Skeletal muscle cell (primary cell): ENCODE results near the gene MAFG.
"Not testable (repeated sequence)": the region's sequence is repeated elsewhere in the genome, so short reads cannot be mapped to it uniquely, and the experiment has no call there.

Experiments used
- DNase-seq: peaks from one replicate; pipeline ENCODE4 v3.0.0-alpha.2; 2010; ENCODE audit warnings: low read depth
- H3K4me3 ChIP-seq: 2 replicates; pipeline ENCODE4 v1.5.1; 2011; ENCODE audit warnings: low read depth, mild to moderate bottlenecking, control low read depth, low read length, moderate library complexity

MAFG gene

DNA sequence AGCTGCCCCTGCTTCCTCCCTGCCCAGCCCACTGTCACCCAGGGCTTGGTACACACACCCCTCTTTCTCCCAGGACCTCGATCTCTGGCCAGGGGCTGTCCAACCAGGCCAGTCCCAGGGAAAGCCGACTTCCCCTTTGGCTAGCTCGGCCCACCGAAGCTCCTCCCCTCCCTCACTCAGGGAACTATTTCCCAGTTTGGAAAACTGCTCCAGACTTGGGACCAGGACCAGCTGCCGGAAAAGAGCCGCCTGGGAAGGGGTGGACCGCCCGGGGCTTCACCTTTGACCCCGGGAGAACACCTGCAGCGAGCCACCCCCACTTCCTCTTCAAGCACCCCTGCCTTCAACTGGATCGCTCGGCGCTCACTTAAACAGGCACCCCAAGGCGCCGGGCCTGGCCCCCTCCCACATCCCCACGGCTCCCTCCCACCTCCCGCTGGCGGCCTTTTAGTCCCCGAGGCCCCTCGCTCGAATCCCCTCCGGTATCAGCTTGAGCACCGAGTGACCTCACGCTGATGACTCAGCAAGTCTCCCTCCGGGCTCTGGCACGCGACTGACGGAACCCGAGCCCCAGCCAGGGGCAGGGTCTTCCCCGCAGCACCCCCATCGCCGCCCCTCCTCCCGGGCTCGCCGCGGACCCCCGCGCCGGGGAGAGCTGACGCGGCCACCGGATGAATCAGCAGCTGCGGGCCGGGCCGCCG, 934 bp downstream of the MAFG start:
- peak overlapping the region; percentile 74 for H3K4me3 ChIP-seq
- DNase-seq: peak; percentile 46

DNA sequence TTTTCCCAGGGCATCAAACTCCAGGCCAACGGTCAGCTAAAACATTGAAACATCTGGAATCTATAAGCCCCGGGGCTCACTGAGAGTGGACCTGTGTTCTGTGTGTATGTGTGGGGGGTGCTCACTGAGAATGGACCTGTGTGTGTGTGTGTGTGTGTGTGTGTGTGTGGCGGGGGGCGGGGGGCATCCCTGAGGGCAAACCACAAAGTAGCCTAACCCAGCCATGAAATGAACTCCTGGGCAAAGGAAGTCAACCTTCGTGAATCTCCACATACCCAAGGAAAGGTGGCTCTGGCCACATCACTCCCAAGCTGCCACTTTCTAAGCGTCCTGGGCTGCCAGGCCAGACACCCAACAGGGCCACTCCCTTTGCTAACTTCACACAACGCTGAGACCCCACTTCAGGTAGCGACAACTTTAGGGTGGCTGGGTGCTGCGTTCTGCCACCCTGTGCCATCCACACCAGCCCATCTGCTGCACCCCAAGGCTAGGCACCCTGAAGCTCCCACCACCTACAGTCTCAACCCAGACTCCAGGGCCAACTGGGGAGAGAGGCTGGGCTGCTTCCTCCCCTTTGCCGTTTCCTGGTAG, 1.6 kb downstream of the MAFG start:
- DNase-seq: no peak
- H3K4me3 ChIP-seq: peak overlapping the region; percentile 74

DNA sequence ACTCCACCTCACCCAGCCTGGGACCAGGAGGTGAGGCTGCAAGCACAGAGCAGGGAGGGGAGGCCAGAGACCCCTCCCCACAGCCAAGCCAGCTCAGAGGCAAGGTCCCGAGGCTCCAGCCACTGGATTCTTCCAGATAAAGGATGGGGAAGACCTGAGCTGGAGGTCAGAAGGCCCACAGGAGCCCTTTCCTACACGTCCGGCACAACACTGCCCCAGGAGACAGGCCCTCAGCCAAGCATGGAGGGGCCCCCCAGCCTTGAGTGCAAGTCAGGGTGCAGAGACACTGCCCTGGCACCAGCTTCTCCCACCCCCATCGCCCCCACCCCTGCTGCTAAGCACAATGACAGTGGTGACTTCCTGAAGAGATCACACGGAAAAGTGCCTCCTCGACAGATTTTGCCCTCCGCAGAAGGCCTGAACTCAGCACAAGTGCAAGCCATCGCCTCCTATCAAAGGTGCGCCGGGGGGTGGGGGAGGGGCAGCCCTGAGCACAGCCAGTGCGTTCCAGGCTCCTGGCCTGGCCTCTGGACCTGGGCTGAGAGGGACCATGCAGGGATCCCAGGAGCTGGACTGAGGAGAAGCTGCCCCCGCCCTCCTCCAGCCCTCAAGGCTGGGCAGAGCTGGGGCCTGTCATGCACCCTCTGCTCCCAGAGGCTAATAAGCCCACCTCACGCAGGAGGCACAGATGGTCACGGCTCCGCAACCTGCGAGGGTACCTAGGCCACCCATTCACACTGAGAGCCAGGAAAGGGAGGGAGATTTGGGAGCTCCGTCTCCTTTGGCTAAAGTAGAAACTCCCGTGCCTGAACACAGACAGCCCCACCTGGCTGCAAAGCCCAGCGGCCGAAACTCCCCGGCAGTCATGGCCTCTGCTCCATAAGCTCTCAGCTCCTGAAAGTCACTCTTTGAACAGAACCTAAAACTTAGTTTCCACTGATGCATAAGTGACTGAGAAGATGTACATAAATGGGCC, 2.7 kb downstream of the MAFG start:
- H3K4me3 ChIP-seq: no peak overlapping the region

DNA sequence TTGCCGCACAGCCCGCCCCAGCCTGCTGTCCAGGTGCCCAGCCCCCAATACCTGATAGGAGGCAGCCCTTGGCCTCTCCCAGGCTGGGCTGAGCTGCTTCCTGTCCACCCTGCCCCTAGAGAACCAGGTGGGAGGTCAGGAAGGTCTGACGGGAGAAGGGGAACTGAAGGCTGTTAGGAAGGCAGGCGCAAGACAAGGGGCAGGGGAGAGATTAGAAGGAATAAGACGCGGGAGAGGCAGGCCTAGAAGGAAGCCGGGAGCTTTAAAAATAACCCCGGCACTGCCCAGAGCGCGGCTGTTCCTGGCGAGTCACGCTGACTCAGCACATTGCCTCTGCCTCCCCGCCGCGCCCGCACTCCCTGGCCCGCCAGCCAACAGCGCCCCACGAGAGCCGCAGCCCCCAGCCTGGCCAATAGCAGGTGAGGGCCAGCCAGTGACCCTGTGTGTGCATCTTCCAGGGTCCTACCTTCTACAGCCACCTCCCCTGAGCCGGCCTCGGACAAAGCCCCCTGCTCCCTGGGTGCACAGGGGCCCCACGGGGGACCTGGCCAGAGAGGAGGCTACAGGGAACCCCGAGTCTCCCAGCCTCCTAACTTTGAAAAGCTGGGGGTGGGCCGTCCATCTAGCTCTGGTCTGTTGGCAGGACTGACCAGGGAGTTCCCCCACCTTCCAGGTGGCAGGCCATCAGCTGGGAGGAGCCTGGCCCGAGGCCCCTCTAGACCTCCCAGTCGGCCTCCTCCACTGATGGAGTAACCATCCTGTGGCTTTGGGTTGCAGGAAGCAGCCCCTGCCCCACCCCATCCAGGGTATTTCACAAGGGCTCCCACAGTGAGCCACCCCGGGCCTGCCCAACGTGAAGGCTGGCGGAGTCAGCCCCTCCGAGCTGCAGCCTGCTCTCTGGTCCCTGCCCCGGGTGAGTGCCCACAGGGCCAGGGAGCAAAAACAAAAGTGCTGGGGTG, 4.0 kb downstream of the MAFG start:
- peak overlapping the region; percentile 27 for H3K4me3 ChIP-seq

More for the DNA sequence above, 2.7 kb downstream of the MAFG start:
- no peak for DNase-seq

DNA sequence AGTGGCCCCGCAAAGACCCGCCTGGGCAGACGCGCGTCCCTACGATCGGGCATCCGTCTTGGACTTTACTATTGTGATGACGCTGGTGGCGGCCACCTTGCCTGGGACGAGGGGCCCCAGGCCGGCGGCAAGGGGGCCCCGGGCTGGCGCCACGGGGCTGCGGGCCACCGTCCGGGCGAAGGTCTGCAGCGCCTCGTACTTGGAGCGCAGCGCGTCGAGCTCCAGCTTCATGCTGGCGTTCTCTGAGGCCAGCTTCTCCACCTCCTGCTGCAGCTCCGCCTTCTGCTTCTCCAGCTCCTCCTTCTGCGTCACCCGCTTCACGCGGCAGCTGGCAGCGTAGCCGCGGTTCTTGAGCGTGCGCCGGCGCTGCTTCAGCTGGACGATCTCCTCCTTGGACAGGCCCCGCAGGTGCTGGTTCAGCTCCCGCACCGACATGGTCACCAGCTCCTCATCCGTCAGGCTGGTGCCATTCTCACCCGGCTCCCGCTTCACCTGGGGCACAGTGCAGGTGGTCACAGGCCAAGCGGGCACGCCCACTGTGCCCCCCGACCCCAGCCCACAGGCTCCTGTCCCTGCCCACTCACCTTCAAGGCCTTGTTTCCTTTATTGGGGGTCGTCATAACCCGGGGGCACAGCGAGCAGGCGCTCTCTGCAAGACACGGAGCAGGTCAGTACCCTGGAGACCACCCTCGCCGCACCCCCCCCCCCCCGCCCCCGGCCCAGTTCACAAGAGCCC, 4.8 kb downstream of the MAFG start:
- peak overlapping the region; percentile 27 for H3K4me3 ChIP-seq
- no peak for DNase-seq

More for the DNA sequence above, 4.0 kb downstream of the MAFG start:
- peak; percentile 45 for DNase-seq

DNA sequence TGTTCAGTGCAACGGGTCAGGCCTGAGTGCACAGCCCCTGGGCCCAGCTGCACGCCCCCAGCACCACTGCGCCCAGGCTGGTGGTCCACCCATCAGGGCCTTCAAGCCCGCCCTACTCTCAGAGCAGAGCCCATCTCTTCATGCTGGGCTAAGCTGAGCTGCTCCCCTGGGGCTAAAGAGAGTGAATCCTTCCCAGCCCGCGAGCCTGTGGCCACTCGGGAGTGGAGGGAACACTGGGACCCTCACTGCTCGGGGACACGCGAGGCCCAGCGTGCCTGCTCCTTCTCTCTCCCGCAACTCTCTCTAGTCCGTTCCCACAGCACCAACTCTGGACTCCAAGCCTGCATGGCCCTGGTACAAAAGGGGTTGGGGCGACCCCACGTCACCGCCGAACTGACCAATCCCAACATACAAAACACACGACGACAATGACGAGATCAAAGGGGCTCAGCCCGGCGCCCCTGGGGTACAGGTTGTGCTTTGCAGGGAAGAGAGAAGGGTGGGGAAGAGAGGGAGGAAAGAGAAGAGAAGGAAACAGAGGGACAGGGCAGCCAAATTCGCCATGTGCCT, 5.5 kb downstream of the MAFG start:
- no peak for DNase-seq
- no peak overlapping the region for H3K4me3 ChIP-seq

DNA sequence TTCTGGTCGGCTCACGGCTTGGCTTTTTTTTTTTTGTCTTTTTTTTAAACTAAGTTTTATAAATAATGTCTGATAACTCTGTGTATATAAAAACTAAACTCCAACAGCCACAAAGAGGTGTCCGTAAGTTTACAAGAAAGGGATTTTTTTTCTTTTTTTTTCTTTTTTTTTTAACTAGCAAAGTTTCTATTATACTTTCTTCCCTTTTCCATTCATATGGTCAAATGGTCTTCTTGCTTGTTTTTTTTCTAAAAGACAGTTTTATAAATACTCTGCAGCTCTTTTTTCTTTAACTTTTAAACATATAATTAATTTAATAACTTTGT, 6.0 kb downstream of the MAFG start:
- DNase-seq: no peak
- H3K4me3 ChIP-seq: no peak overlapping the region

DNA sequence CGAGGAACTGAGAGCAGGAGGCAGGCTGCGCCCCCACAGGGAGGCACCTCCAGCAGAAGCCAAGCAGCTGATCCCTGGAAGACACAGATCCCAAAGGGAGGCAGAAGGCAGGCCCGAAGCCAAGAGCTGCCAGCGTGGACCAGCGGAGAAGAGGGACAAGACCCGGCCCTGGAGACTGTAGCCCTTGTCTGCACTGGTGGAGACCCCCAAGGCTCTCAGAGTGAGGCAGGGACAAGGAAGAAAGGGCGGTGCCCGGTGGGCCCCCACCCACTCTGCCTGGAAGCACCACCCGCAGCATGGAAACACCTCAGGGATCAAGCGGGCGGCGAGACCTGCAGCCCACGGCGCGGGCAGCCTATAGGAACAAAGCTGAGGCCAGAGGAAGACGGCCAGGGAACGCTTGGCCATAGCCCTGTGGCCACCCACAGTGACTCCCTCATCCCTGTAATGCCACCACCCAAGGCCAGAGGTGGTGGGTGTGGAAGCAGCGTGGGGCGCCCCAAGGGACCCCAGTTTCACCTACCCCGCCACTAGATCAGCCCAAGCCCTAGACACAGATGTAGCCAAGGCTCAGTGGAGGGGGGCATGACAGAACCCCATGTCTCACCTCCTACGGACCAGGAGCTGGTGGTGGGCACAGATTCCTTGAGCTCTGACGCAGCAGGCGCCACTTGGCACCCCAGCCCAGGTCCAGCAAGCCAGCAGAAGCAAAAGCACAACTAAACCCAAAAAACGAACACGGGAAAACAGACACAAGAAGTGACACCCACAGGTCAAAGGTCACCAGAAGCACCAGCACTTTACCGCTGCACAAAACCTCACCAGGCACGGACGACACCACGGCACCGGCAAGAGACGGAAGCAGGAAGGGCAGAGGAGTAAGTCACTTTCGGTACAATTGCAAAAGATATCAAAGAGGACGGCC, 6.7 kb downstream of the MAFG start:
- no peak for DNase-seq

DNA sequence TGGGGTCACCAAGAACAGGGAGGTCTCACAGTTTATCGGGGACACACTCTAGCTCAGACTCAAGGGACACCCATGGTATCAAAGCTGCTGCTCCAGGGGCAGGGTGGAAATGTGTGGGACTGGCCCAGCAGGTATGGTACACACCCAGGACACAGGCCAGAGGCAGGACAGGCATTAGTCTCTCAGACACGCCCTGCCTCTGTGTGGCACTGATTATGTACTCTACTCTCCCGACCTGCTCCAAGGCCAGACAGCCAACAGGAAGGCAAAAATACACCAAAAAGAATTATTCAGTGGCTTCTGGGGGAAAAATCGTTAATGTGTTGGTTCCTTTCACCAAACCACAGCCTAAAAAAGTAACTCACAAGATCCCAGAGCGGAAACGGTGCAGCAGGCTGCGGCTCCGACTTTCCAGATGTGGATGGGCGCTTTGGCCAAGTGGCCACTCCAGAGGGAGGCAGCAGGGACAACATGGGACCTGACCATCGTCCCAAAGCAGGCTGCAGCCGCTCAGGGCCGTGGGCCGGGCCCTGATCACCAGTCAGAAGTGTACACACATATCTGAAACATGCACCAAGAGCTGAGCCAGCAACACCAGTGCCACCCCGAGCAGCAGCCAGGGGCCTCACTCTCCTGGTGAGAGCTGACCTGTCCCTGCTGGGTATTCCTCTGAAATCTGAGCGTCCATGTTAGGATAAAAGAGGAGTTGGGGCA, 8.5 kb downstream of the MAFG start:
- DNase-seq: no peak
- no peak overlapping the region for H3K4me3 ChIP-seq

More for the DNA sequence above, 6.7 kb downstream of the MAFG start:
- no peak overlapping the region for H3K4me3 ChIP-seq

DNA sequence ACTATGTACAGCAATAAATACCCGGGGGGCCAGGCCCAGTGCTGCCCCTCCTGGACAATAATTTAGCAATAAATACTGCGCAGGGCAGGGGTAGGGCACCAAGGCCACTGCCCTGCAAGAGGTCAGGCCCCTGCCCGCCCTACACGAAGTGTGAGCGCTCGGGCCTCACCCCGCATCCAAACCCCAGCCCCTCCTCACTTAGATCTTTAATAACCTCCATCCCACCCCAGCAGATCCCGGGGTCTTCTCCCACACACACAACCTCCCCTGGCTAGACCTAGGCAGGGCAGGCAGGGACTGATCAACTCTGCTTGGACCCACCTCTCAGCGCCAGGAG, 9.2 kb downstream of the MAFG start:
- not testable (repeated sequence) for DNase-seq
- peak overlapping the region; percentile 7 for H3K4me3 ChIP-seq

DNA sequence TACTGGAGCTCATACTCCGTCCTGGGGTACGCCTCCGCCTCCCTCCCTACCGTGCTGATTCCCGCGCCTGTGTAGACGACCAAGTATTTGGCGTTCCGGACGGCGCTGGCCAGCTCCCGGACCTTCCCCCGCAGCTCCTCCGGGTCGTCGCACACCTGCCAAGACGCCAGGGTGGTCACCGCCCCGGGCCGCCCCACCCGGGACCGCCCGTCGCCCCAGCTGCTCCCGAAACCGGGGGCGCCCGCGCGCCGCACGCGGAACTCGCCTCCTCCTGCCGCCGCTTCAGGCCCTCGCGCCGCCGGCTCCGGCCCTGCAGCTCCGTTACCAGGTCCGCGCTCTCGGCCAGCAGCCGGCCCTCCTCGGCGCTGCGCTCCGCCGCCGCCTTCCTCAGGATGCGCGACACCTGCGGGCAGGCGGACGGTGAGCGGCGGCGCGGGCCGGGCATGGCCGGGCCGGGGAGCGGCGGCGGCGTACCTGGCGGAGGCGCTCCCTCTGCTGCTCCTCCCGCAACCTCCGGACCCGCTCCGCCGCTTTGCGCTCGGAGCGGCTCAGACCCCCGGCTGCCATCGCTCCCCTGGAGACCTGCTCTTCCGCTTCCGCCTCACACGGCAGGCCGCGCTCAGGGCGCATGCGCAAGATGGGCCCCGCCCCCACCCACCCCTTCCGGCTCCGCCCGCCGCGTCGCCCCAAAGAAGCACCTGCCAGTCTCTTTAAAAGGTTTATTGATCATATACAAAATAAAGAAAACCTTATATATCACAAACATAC, 9.8 kb downstream of the MAFG start, which contains the start of gene SIRT7:
SIRT7 (minus strand) TSS at position 612 of the 768 bp plus-strand sequence; CDS start at position 567, 45 bp downstream.
- H3K4me3 ChIP-seq: peak within 1 kb of the TSS; percentile 66
- DNase-seq: no peak

DNA sequence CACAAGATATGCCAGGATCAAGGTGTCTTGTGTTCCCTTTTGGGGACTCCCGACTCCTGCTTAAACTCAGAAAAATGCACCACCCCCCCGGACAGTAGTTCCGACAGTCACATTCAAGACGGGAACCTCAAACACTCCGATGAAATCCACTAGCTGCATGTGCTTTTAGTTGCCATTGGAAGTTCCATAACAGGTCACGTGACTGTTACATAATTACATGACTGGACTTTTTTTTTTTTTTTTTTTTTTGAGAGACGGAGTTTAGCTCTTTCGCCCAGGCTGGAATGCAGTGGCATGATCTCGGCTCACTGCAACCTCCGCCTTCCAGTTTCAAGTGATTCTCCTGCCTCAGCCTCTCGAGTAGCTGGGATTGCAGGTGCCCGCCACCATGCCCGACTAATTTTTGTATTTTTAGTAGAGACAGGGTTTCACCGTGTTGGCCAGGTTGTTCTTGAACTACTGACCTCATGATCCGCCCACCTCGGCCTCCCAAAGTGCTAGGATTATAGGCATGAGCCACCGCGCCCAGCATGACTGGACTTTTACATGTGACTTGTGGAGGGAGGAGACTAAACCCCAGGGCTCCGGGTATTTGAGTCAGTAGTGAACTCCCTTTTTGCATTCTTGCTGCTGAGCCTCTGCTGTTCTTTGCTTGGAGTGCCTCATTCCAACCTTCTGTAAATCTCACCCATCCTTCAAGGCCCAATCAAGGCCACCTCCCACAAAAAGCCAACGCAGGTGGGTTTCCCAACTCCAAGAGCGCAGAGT, 11.1 kb downstream of the MAFG start:
- DNase-seq: no peak
- peak overlapping the region; percentile 66 for H3K4me3 ChIP-seq

DNA sequence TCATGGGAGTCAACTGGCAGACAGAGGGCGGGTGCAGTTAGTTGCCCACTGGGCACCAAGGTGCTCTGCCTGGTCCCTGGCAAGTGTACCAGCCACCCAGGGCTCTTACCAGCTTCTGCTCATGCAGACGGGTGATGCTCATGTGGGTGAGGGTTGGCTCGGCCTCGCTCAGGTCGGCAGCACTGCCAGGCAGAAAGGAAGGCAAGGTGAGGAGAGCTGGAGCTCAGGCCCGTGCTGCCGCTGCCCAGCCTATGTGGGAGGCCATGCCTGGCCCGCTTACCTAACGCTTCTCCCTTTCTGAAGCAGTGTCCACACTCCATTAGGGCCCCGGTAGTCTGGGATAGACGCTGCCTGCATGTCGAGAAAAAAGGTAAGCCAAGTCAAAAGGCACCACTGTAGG, 12.2 kb downstream of the MAFG start:
- no peak for DNase-seq
- H3K4me3 ChIP-seq: no peak overlapping the region

DNA sequence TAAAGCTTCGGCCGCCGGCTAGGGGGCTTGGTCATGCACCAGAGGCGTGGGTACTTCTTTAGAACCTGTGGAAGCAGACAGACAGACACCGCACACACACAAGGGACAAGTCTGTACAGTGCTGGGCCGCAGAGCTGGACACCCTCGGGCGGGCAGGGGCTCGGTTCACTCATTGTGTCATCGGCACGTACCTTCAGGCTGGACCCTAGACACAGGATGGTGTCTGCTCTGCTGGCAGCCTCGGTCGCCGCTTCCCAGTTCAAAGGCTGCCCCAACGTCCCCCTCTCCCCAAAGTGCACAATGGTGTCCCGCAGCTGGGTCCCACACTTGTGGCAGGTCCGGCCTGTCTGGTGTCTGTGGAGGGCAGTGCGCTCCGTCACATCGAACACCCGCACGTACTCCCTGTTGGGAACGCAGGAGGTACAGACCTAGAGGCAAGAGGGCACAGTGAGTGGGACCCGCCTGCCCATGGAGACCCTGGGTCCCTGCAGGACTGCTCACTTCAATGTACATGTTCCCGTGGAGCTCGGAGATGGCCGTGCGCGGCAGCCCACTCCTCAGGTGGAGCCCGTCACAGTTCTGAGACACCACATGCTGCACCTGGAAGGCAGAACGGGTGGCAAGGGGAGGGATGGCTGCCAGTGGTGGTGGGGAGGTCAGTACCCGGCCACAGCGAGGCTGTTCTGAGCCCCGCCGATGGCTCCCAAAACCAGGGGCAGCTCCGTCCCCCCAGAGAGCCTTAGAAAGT, 13.3 kb downstream of the MAFG start:
- DNase-seq: no peak

More for the DNA sequence above, 13.3 kb downstream of the MAFG start:
- no peak overlapping the region for H3K4me3 ChIP-seq
